Astrocyte of the cerebellum (primary cell): ENCODE results near the gene FRMD6.

ENCODE experiments used
- DNase-seq: peaks from one replicate; pipeline ENCODE4 v3.0.0-alpha.2; 2011; ENCODE audit warnings: low read depth
- H3K4me3 ChIP-seq: 2 replicates; pipeline ENCODE4 v1.5.1; 2011; ENCODE audit warnings: mild to moderate bottlenecking, low read depth, low read length, moderate library complexity
- in situ Hi-C: cut with HindIII; loops from 2 replicates; pipeline ENCODE4 v1.10.0; 2017; ENCODE audit warnings: low sequenced_read_pairs
- TF ChIP-seq, protein P1 (sequence below): IDR thresholded peaks from 2 replicates; pipeline ENCODE4 v1.5.1; 2012; ENCODE audit warnings: low read length, low read depth, moderate library complexity, mild to moderate bottlenecking; ENCODE audit errors: missing control alignments

The FRMD6 gene

GRCh38 chr14:51651388-51652167 lies at the start of gene FRMD6:
FRMD6 (plus strand) TSS chr14:51651910; CDS start chr14:51689837, 37,927 bp downstream.
- TF ChIP-seq, protein P1, sequence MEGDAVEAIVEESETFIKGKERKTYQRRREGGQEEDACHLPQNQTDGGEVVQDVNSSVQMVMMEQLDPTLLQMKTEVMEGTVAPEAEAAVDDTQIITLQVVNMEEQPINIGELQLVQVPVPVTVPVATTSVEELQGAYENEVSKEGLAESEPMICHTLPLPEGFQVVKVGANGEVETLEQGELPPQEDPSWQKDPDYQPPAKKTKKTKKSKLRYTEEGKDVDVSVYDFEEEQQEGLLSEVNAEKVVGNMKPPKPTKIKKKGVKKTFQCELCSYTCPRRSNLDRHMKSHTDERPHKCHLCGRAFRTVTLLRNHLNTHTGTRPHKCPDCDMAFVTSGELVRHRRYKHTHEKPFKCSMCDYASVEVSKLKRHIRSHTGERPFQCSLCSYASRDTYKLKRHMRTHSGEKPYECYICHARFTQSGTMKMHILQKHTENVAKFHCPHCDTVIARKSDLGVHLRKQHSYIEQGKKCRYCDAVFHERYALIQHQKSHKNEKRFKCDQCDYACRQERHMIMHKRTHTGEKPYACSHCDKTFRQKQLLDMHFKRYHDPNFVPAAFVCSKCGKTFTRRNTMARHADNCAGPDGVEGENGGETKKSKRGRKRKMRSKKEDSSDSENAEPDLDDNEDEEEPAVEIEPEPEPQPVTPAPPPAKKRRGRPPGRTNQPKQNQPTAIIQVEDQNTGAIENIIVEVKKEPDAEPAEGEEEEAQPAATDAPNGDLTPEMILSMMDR, result peak; percentile 68
- peak within 1 kb of the TSS; percentile 79 for H3K4me3 ChIP-seq
- in situ Hi-C loops, result no loop called here
- peak; percentile 57 for DNase-seq

GRCh38 chr14:51602310-51602709 lies 49.4 kb upstream of the FRMD6 start:
- H3K4me3 ChIP-seq, result no peak overlapping the region
- TF ChIP-seq, protein P1, result no peak
- no peak for DNase-seq
- in situ Hi-C loops, result no loop called here

DNA sequence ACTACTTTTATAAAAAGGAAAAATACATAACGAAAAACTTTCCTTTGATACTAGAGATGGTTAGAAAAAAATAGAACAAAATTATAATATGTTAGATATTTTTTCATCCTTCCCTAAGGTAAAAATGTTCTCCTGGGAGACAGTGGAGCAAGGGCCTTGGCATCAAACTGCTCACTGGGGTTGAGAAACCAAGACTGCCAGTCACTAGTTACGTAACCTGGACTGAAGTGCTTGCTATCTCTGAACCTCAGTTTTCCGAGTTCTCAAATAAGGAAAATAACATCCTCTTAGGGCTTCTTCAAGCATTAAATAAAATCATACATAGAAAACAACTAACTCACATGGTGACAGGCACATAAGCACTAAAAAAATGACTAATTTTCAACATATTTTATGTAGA lies 48.2 kb upstream of the FRMD6 start:
- H3K4me3 ChIP-seq, result no peak overlapping the region
- in situ Hi-C loops, result no loop called here
- DNase-seq, result no peak
- TF ChIP-seq, protein P1, result no peak

- peak; percentile 28 for DNase-seq
- in situ Hi-C loops, result no loop called here
- H3K4me3 ChIP-seq, result no peak overlapping the region
- TF ChIP-seq, protein P1, result no peak
These were observed 47.6 kb upstream of the FRMD6 start for GRCh38 chr14:51604073-51604472.

DNA sequence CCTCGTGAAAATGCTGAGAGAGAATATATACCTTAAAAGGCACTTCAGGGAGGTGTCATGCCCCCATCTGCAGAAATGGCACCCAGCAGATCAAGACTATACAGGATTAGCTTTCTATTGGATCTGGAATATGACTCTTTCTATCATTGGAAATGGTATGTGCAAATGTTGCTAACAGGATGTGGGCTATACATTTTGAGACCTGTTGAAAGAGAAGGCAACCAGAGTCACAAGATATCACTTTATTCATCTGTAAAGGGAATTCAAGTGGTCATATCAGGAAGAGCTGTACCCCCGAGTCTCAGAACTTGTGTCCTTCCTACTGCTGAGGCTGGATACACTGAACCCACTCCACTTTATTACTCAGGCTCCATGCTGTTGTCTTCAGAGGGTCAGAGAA lies 46.1 kb upstream of the FRMD6 start:
- no peak for DNase-seq
- in situ Hi-C loops, result no loop called here
- no peak overlapping the region for H3K4me3 ChIP-seq
- TF ChIP-seq, protein P1, result no peak

- in situ Hi-C loops, result no loop called here
- TF ChIP-seq, protein P1, result no peak
- no peak for DNase-seq
- H3K4me3 ChIP-seq, result no peak overlapping the region
These were observed 44.0 kb upstream of the FRMD6 start for GRCh38 chr14:51607711-51608110.
